CD4-positive, alpha-beta T cell treated with Interleukin-12 subunit alpha and Interleukin-12 subunit beta, for 1 hour (primary cell): Measurements from ENCODE around the gene STX8.
"Not testable (repeated sequence)": the region's sequence is repeated elsewhere in the genome, so short reads cannot be mapped to it uniquely, and the experiment has no call there.

Source experiments
- DNase-seq: peaks from one replicate; pipeline ENCODE4 v3.0.0-alpha.2; 2020

The STX8 gene

DNA sequence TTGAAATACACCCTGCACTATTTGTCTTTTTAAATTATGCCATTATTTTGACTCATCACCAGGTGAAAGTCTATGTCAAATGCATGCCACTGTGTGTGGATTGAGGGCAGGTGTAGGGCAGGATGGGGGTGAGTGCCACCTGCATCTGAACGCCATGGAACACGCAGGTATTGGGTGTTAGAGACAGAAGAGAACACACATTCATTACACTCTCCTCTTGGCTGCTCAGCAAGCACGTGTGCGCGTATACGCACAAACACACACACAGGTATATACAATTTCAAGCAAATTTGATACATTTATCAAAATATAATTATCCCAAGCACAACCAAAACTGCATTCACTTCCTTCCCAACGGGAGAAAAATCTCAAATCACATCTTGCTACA is 285.4 kb downstream of the STX8 start:
- DNase-seq, result no peak

GRCh38 chr17:9287306-9287705 is 288.3 kb downstream of the STX8 start:
- no peak for DNase-seq

GRCh38 chr17:9286434-9286833 is 289.2 kb downstream of the STX8 start:
- no peak for DNase-seq

- no peak for DNase-seq
Observed at GRCh38 chr17:9285602-9286427, 289.8 kb downstream of the STX8 start.

DNA sequence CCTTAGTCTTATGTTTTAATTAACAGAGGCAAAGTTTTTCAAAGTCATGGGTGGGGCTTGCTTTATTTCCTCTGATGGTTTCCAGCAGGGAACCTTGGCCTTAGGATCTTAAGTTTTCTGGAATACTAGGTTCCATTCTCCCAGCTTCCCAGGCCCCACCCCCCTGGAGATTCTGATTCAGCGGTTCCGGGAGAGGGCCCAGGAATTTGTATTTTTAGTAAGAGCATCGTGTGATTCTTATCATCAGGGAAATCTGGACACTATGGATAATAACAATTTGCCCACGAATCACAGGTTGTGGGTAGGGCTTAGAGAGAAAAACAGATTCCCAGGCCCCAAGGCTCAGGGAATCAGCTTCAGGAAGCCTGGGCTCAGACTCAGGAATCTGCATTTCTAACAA is 290.7 kb downstream of the STX8 start:
- no peak for DNase-seq

DNA sequence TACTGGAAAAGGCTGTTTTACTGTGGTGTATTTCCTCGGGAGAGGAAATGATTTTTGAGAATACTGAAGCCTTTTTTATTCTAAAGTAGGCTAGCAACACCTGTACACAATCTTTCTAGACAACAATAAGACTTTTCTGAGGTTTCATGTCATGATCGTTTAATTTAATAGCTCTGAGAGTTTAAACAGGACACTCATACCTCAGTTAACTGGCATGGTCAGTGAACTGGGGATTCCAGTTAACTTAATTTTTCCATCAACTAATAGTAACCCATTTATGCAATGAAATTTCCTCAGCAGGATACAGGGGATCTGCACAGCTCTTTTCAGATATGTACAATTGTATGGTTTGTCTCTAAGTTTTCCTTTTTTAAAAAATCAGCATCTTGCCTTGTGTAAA is 291.7 kb downstream of the STX8 start:
- DNase-seq, result no peak

- DNase-seq, result no peak
Observed at GRCh38 chr17:9279893-9280292, 295.7 kb downstream of the STX8 start.

DNA sequence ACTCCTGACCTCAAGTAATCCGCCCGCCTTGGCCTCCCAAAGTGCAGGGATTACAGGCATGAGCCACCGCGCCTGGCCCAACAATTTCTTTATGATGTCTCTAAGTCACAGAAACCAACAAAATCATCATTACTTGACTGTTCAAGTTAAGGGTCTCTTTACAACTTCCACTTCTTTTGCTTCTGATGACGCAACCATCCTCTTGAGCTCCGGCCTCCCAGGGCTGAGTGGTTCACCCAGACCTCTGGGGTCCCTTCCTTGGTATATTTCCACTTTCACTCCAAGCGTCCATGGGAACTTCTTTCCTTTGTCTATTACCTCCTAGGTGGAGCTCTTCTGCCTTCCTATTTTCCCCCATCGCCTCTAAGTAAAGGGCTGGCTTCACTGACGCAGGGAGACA is 300.6 kb downstream of the STX8 start:
- no peak for DNase-seq

DNA sequence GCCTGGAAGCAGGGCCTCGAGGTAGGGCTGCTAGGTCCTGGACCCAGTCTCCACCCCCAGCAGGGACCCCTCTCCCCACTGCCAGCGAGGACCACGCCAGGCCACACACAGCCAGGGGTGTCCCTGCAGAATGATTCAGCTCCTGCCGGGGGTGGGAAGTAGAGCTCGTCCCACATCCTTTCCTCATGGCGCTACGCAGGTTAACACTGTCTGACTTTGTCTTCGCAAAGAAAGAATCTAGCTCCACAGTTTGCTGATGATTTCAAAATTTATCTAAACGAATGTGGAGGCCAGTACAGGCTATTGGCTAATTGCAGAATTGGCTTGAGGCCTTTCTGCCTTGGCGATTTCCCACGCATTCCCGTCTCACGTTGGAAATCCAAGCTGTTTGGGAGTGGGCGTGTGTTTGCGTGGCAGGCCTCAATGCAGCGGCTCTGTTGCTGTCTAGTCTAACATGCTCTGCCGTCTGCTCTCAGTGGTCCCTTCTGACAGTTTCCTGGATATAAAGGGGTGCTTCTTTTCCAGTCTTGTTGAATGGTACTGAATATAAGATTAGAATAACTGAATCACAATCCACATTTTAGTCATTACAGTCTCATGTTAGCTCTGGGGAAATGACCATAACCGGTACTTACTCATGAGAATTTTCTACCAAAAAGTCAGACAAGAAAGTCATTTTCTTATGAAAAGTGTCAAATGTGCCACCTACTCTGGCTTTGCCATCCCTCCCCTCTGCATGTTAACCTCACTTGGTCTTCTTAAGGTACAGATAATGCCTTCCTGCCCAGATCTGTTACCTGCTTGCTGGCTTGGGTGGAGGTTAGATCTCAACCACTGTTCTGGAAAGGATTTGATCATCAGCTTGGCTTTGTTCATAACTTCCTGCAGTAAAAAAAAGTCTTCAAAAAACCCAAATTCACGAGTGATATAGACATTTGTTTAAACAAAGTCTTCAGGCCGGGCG is 301.9 kb downstream of the STX8 start:
- DNase-seq, result no peak

- DNase-seq, result no peak
Observed at GRCh38 chr17:9272501-9273200, 303.0 kb downstream of the STX8 start.

DNA sequence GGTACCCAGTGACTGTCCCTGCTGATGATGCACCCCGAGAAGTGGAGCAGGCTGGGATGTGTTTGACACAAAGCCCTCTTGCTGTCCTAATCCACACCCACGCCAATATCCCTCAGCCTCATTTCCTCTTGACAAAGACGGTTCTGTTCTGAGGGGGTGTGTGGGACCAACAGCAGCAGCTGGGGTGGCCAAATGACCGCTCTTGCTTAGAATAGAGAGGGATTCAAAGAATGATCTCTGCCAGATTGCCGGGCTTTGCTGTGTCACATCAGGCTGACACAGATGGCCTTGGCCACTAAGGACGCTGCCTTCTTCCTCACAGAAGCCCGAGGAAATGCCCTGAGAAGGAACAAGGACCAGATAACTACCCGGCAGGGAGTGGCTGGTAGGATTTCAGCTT is 303.6 kb downstream of the STX8 start:
- DNase-seq, result no peak

DNA sequence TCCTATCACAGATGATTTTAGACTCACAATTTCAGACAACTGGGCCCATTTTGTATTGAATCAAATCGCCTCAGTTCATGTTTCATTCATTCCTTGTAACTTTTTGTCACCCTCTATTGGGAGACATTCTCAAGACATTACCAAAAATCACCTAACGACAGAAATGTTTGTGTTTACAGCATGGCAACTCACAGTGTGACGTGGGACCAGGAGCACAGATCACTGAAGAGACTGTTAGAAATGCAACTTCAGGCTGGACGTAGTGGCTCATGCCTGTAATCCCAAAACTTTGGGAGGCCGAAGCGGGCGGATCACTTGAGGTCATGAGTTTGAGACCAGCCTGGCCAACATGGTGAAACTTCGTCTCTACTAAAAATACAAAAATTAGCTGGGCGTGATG is 304.7 kb downstream of the STX8 start:
- DNase-seq, result no peak

- DNase-seq, result no peak
Observed at GRCh38 chr17:9269350-9270035, 306.1 kb downstream of the STX8 start.

DNA sequence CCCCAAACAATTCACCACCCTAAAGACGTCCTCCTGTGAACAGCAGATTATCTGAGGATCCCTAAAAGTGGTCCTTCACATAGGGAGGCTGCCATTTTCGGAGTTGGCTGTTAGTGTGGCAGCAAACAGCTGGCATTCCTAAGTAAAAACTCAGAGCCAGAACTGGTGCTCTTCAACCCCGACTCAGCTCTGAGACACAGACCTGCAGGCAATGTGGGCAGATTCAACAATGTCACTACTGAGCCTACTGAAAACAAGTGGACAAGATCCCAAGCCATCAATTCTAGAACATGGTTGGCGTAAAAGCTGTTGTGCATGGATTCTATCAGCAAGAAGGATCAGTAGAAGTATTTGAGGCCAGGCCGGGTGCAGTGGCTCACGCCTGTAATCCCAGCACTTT is 307.1 kb downstream of the STX8 start:
- DNase-seq, result no peak

GRCh38 chr17:9266697-9267117 is 308.9 kb downstream of the STX8 start:
- no peak for DNase-seq

- DNase-seq, result no peak
Observed at GRCh38 chr17:9266031-9266680, 309.5 kb downstream of the STX8 start.

- DNase-seq, result no peak
Observed at GRCh38 chr17:9261081-9262012, 314.3 kb downstream of the STX8 start.

DNA sequence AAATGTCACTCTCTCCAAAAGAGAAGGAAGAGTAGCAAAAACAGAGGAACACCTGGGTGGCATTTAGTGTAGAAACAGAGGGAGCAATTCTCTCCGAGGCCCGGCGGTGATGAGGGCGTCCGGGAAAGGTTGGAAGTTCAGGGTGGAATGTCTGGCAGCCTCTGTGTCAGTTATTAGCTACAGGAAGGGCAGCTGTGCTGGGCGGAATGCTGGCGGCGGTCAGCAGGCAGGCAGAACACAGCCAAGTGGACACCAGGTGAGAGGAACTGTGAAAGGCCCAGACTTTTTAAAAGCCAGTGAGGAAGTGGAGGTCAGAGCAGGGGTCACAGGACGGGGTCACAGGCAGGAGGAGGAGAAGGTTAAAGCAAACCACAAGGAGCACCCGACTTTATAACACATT is 316.2 kb downstream of the STX8 start:
- no peak for DNase-seq

DNA sequence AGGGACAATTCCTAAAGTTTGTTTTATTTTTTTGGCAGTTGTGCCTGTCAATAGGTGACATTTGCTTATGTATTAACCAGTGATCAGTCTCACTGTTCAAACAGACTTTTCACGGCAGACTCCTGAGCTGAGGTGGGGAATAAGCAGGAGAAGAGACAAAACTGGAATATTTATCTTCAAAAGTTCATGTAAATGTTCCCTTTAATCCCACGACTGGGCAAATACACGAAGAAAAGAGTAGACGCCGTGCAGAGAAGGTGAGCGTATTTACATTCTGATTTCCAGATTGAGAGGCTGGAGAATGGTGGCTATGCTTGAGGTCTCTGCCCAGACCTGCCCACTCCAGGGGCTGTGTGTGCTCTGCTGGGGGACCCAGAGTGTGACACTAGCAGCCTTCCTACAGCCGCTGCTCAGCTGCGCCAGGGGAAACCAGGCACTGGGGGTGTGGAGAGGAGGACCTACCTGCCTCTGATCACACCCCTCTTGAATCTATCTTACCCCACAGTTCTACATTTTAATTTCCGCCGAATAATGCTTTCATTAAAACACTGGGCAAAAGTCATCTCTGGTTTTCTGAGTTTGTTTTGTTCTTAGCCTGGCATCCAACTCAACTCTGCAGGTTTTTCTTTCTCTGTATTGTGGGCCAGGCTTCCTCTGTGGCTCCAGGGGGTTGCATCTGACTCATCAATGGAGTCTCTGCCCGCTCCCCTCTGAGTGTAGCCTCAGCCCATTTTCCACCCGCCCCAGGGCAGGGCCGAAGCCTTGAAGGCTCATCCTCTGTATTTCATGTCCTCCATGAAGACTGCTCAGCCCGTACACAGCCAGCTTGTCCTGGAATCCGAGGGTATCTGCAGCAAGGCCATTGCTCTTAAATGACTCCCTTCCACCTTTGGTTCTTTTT is 317.3 kb downstream of the STX8 start:
- DNase-seq, result no peak

DNA sequence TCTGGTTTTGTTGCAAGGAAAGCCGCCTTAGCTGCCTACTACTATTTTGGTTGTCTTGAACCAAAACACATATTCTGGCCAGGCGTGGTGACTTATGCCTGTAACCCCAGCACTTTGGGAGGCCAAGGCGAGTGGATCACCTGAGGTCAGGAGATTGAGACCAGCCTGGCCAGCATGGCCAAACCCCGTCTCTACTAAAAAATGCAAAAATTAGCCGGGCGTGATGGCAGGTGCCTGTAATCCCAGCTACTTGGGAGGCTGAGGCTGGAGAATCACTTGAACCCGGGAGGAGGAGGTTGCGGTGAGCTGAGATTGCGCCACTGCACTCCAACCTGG is 318.0 kb downstream of the STX8 start:
- DNase-seq, result not testable (repeated sequence)
